CD4-positive, alpha-beta T cell (primary cell): ENCODE data around the gene AXIN2. TPM values are rescaled to one million over a fixed set of nuclear protein-coding genes. Genes with fewer than 3 reads are reported as not detected.
A peak's percentile ranks its signal among the peaks of the same experiment; 100 is the strongest.

ENCODE experiments used
- ATAC-seq: fragments of 200-7000 bp; cut with Tn5 transposase; one replicate; pipeline ENCODE4 v1.10.0; 2022; ENCODE audit warnings: mild to moderate bottlenecking; ENCODE audit not compliant: poor library complexity
- CTCF ChIA-PET: fragments of 350-600 bp; sonication (Branson Sonifier 250); formaldehyde crosslinking; loops from one replicate; lab custom pipeline; 2021; ENCODE audit warnings: antibody characterized with exemption, inconsistent platforms; lab: Charles Lee
- POLR2A ChIA-PET: fragments of 350-600 bp; sonication (Branson Sonifier 250); formaldehyde crosslinking; loops from one replicate; lab custom pipeline; 2021; ENCODE audit warnings: antibody characterized with exemption, inconsistent platforms; lab: Charles Lee
- DNase-seq, 14 experiments: peaks; one replicate each; pipeline ENCODE4 v3.0.0-alpha.2; 2013 to 2020; ENCODE audit warnings: mixed read lengths in 2 of 14
- H3K27ac ChIP-seq, 2 donors: one replicate each; pipeline versions ENCODE4 v1.5.1 to v1.7.0; 2013; ENCODE audit warnings: low read length in 2 of 2, low read depth in 1 of 2, mild to moderate bottlenecking in 1 of 2
- H3K27me3 ChIP-seq, 2 experiments: 1 replicate in 1 of 2; 2 replicates in 1 of 2; pipeline versions ENCODE4 v1.6.1 to v1.7.0; 2013; ENCODE audit warnings: low read length in 2 of 2, control low read depth in 1 of 2, mild to moderate bottlenecking in 1 of 2, moderate library complexity in 1 of 2; ENCODE audit not compliant: insufficient read depth in 2 of 2, control insufficient read depth in 1 of 2
- H3K36me3 ChIP-seq: one replicate; pipeline ENCODE4 v1.6.1; 2013; ENCODE audit warnings: low read length, control low read depth; ENCODE audit not compliant: insufficient read depth
- H3K4me1 ChIP-seq: one replicate; pipeline ENCODE4 v1.6.1; 2013; ENCODE audit warnings: low read length, control low read depth; ENCODE audit not compliant: insufficient read depth
- H3K4me3 ChIP-seq: one replicate; pipeline ENCODE4 v1.5.1; 2013; ENCODE audit warnings: mild to moderate bottlenecking, low read length, moderate library complexity
- H3K9me3 ChIP-seq, 2 experiments: 1 replicate in 1 of 2; 2 replicates in 1 of 2; pipeline versions ENCODE4 v1.6.1 to v1.7.0; 2013; ENCODE audit warnings: low read length in 2 of 2, mild to moderate bottlenecking in 2 of 2, control low read depth in 1 of 2, moderate library complexity in 1 of 2; ENCODE audit not compliant: control insufficient read depth in 1 of 2, insufficient read depth in 1 of 2
- H3K27ac Mint-ChIP-seq: one replicate; pipeline ENCODE4 v1.8.0; 2020; ENCODE audit warnings: mixed read lengths
- H3K27me3 Mint-ChIP-seq: one replicate; pipeline ENCODE4 v1.8.0; 2021; ENCODE audit warnings: mixed read lengths
- H3K36me3 Mint-ChIP-seq: one replicate; pipeline ENCODE4 v1.8.0; 2021; ENCODE audit warnings: low read depth, mixed read lengths
- H3K4me1 Mint-ChIP-seq: one replicate; pipeline ENCODE4 v1.8.0; 2021; ENCODE audit warnings: low read depth, mixed read lengths
- H3K4me3 Mint-ChIP-seq: one replicate; pipeline ENCODE4 v1.8.0; 2020; ENCODE audit warnings: mild to moderate bottlenecking, mixed read lengths
- H3K9me3 Mint-ChIP-seq: one replicate; pipeline ENCODE4 v1.8.0; 2020; ENCODE audit warnings: mixed read lengths
- intact Hi-C, 2 experiments: fragments of 100-400 bp; cut with DNase I in 1 of 2; cut with micrococcal nuclease in 1 of 2; formaldehyde crosslinking; loops; one replicate each; pipeline versions ENCODE4 v1.15.1 to v1.9.0; 2023 to 2025; cut with DNase I, micrococcal nuclease
- total RNA-seq, 174 experiments: library from RNA in 2 of 174; stranded (reverse) in 2 of 174; gene quantifications; one replicate each; pipeline ENCODE4 v1.2.3 and lab custom pipeline; 2021 to 2026
- TF ChIP-seq, protein P1 (sequence below): fragments of 200-600 bp; IDR thresholded peaks from one replicate; pipeline ENCODE4 v1.8.0; 2022; ENCODE audit warnings: antibody characterized with exemption, mild to moderate bottlenecking

The AXIN2 gene
- total RNA-seq, 2 experiments from 2014 or later = 47.9 to 49.8 TPM

DNA sequence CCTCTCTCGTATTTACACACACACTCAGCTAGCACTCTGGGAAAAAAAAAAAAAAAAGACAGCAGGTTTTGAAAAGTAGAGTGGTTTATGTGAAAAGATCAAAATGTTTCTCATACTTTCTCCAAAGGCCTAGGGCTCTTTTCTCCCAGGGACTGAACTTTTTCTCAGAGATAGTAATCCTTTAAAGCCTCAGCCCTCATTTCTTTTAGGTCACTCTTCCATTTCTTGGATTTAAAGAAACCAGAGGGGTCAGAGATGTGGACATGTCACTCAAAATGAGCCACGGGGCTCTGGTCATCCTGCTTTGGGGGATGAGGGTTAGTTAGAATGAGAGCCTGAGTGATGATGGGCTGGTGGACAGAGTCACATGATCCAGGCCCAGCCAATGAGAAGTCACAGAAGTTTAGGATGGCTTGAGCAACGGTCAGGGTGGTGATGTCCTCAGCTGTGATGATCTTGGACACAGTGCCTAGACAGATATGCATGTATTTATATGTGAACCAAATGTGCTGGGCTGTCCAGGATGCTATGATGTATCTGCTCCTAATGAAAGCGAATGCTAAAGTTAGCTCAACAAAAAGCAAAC is 33.7 kb upstream of the AXIN2 start:
- no peaks in the 10 kb centered on the region for H3K27me3 Mint-ChIP-seq
- H3K9me3 Mint-ChIP-seq = no peaks in the 10 kb centered on the region
- no peak for DNase-seq
- H3K27ac Mint-ChIP-seq = no peak overlapping the region
- intact Hi-C loops = no loop called here
- ChIA-PET POLR2A (interaction anchor here (0.6 to 1.0 kb wide), 2 partner anchors 14 to 36 kb away, joined by 3 to 4 read pairs; no protein-coding TSS in a partner anchor), CTCF (no interaction called here)
- H3K4me3 Mint-ChIP-seq = no peak overlapping the region
- H3K27me3 ChIP-seq = no peaks in the 10 kb centered on the region
- no peak overlapping the region for H3K27ac ChIP-seq
- no peak overlapping the region for H3K4me3 ChIP-seq
- H3K36me3 Mint-ChIP-seq = no peaks in the 10 kb centered on the region
- no peak for ATAC-seq
- H3K4me1 Mint-ChIP-seq = peaks cover 37% of the 10 kb centered on the region
- H3K4me1 ChIP-seq = peaks cover 7% of the 10 kb centered on the region
- no peaks in the 10 kb centered on the region for H3K36me3 ChIP-seq
- no peaks in the 10 kb centered on the region for H3K9me3 ChIP-seq
- TF ChIP-seq, protein P1, sequence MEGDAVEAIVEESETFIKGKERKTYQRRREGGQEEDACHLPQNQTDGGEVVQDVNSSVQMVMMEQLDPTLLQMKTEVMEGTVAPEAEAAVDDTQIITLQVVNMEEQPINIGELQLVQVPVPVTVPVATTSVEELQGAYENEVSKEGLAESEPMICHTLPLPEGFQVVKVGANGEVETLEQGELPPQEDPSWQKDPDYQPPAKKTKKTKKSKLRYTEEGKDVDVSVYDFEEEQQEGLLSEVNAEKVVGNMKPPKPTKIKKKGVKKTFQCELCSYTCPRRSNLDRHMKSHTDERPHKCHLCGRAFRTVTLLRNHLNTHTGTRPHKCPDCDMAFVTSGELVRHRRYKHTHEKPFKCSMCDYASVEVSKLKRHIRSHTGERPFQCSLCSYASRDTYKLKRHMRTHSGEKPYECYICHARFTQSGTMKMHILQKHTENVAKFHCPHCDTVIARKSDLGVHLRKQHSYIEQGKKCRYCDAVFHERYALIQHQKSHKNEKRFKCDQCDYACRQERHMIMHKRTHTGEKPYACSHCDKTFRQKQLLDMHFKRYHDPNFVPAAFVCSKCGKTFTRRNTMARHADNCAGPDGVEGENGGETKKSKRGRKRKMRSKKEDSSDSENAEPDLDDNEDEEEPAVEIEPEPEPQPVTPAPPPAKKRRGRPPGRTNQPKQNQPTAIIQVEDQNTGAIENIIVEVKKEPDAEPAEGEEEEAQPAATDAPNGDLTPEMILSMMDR = no peak

DNA sequence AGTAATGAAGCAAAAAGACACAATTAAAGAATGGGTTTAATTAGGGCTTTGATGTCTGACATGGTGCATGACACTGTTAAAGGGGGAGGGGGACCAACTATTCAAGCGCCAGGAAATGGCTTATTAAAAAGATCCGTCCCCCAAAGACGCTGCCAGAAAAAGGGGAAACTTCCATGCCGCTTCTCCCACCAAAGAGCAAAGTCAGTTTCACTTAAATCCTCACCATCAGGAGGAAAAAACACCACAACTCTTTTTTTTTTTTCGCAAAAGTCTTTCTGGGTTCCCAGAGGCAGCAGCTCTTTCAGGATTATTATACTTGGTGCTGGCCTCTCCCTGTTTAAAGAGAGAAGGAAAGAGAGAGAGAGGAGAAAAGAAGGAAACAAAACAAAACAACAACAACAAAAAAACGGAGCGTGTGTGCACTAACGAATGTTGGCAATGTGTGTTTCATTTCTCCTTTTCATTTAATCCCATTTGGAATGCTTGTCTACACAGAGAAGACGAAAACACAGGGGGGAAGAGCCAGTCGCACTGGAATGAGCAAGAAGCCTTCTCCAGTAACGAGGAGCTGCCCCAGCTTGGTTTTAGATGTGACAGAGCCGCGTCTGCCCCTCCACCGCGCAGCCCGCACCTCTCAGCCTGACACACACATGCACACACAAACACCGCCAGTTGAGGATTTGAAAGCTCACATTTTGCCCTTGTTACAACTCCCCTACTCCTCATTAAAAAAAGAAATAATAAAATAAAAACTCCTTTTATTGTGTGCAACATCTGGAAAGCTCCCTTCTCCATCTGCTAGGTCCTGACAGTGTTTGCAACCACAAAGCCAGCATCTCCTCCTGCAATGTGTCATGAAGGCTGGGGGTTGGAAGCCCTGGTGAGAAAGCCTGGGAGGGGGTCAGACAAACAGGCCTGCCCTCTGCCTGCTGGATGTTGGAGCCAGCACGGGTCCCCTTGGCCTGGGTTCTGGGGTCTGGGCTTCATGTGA is 32.7 kb upstream of the AXIN2 start:
- H3K36me3 Mint-ChIP-seq = no peaks in the 10 kb centered on the region
- H3K27ac ChIP-seq = no peak overlapping the region
- H3K27me3 Mint-ChIP-seq = no peaks in the 10 kb centered on the region
- DNase-seq = peak in 1 of 14 experiments; percentile 31
- H3K27ac Mint-ChIP-seq = no peak overlapping the region
- H3K4me1 Mint-ChIP-seq = peaks cover 37% of the 10 kb centered on the region
- H3K36me3 ChIP-seq = no peaks in the 10 kb centered on the region
- H3K4me1 ChIP-seq = peaks cover 7% of the 10 kb centered on the region
- peak overlapping the region; percentile 81 for H3K4me3 Mint-ChIP-seq
- ChIA-PET POLR2A (interaction anchor here (0.6 to 0.9 kb wide), 2 partner anchors 37 to 41 kb away, joined by 3 read pairs; no protein-coding TSS in a partner anchor), CTCF (no interaction called here)
- TF ChIP-seq, protein P1 = no peak
- ATAC-seq = no peak
- H3K9me3 Mint-ChIP-seq = no peaks in the 10 kb centered on the region
- no peaks in the 10 kb centered on the region for H3K9me3 ChIP-seq
- H3K27me3 ChIP-seq = no peaks in the 10 kb centered on the region
- intact Hi-C loops = no loop called here
- H3K4me3 ChIP-seq = peak overlapping the region; percentile 6

DNA sequence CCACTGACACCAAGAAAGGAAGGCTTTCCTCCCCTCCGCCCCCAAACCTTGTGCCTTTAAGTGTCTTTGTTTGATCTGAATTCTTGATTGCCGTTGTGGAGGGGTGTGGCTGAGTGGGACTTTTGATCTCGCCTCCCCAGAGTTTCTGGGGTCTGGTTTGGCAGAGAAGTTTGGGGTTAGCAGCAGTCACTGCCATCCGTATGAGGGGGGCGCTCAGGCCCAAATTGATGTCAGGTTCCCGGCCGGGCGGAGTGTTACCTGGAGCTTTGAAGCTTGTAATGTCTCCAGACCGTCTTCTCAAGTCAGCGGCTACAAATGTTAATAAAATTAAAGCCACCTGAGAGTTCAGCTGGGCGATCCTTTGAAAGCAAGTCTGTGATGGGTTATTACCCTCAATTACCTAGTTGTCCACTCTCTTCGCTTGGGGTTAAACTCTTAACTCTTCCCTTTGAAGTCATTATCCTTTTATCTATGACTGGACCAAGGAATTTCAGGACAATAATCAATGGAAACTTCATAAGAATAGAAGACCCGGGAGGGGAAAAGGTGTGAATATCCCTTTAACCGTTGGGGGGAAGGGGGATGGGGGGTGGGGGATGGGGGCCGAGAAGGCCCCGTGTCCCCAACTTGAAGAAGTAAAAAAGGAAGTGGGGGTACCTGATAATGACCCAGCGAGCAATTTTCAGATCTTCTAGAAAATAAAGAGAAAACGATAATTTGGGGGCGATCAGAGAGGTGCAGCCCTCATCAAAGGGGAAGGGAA is 31.8 kb upstream of the AXIN2 start:
- TF ChIP-seq, protein P1 = no peak
- intact Hi-C loops = no loop called here
- H3K27ac Mint-ChIP-seq = no peak overlapping the region

More for the DNA sequence above, 31.8 kb upstream of the AXIN2 start:
- Histone ChIP-seq H3K36me3 (no peaks in the 10 kb centered on the region), H3K27me3 (no peaks in the 10 kb centered on the region), H3K27ac (no peak overlapping the region), H3K9me3 (no peaks in the 10 kb centered on the region), H3K4me1 (peaks cover 8% of the 10 kb centered on the region), H3K4me3 (no peak overlapping the region)
- H3K27me3 Mint-ChIP-seq = no peaks in the 10 kb centered on the region
- no peaks in the 10 kb centered on the region for H3K36me3 Mint-ChIP-seq
- H3K4me3 Mint-ChIP-seq = peak overlapping the region; percentile 81
- ChIA-PET POLR2A (interaction anchor here (0.6 kb wide), 1 partner anchor 42 kb away, joined by 3 read pairs; no protein-coding TSS in a partner anchor), CTCF (no interaction called here)
- ATAC-seq = peak; percentile 29
- H3K9me3 Mint-ChIP-seq = no peaks in the 10 kb centered on the region
- H3K4me1 Mint-ChIP-seq = peaks cover 44% of the 10 kb centered on the region
- DNase-seq = peak in 1 of 14 experiments; percentile 3
